Stimulated activated naive CD8-positive, alpha-beta T cell treated with anti-CD3 and anti-CD28 coated beads, Interleukin-15, Interleukin-2, amounts not matched to agents 100 ng/mL and 50 ng/mL, for 24 hours (primary cell): ENCODE measurements around the gene NPRL2.

Experiments
- H3K27ac Mint-ChIP-seq: one replicate; pipeline ENCODE4 v1.8.0; 2021; ENCODE audit warnings: mild to moderate bottlenecking, mixed read lengths
- H3K27me3 Mint-ChIP-seq: one replicate; pipeline ENCODE4 v1.8.0; 2021; ENCODE audit warnings: mixed read lengths
- H3K36me3 Mint-ChIP-seq: one replicate; pipeline ENCODE4 v1.8.0; 2021; ENCODE audit warnings: low read depth, mixed read lengths
- H3K4me1 Mint-ChIP-seq: one replicate; pipeline ENCODE4 v1.8.0; 2021; ENCODE audit warnings: low read depth, mixed read lengths
- H3K4me3 Mint-ChIP-seq: one replicate; pipeline ENCODE4 v1.8.0; 2021; ENCODE audit warnings: mild to moderate bottlenecking, mixed read lengths
- H3K9me3 Mint-ChIP-seq: one replicate; pipeline ENCODE4 v1.8.0; 2021; ENCODE audit warnings: mixed read lengths

The NPRL2 gene

DNA sequence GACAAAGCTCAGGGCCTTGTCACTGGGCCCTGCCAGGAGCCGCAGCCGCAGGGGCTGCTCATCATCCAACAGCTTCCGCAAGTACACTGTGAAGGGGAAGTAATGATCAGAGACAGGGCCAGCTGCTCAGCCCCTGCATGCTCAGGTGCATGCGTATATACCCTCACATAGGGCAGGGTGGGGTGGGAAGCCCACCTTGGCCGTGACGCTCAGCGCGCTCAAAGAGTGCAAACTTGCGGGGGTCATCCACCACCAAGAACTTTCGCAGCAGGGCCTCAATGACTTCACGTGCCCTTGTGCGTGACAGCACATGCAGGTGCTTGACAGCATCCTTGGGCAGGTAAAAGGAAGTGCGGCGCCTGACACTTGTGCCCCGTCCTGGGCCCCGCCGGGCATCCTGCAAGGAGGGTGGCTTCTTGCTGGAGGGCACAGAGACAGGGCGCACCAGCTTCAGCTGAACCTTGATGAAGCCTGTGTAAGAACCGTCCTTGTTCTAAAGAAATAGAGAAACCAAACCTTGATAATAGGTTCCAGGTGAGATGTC is 19.1 kb downstream of the NPRL2 start:
- no peaks in the 10 kb centered on the region for H3K9me3 Mint-ChIP-seq
- H3K36me3 Mint-ChIP-seq = peaks cover 56% of the 10 kb centered on the region
- H3K4me3 Mint-ChIP-seq = no peak overlapping the region
- H3K27ac Mint-ChIP-seq = no peak overlapping the region
- H3K4me1 Mint-ChIP-seq = peaks cover 54% of the 10 kb centered on the region
- no peaks in the 10 kb centered on the region for H3K27me3 Mint-ChIP-seq

- Mint-ChIP-seq H3K36me3 (peaks cover 44% of the 10 kb centered on the region), H3K4me1 (peaks cover 46% of the 10 kb centered on the region)
Observed at GRCh38 chr3:50330330-50330729, 20.2 kb downstream of the NPRL2 start.

DNA sequence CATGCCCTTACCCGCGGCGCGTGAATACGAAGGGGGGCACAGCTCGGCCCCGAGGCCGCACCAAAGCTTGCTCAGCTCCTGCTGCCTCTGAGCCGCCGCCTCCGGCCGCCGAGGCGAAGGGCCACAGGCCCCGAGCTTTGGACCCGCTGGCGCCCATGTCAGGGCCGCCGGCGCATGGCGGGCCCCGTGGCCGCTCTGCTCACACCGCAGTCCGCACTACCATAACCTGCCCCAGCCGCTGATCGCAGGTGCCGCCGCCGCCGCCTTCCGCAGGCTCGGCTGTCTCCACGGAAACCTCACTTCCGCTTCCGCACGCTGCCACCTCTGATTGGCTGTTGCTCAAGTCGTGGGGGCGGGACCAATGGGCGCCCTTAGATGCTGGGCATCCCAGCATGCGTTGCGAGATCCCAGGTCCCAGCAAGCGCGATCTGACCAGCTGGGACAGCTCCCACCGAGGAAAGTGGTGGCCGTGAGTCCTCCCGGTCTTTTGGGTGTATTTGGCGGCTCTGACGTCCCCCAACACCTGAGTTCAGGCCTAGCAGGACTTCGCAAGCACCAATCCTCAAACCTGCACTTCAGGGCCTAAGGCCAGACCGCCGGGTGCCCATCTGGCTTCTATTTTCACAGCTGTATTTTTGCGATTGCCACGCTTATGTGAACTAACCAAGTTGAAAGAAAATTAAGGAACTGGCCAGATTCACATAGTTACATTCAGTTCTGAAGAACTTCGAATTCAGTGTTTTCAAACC is 22.5 kb downstream of the NPRL2 start, which contains the start of gene TUSC2:
Gene TUSC2 (minus strand): TSS at position 281 of the 749 bp plus-strand sequence. CDS start 124 bp downstream, at position 157.
- peak within 1 kb of the TSS; percentile 90 for H3K4me3 Mint-ChIP-seq
- H3K27ac Mint-ChIP-seq = peak within 1 kb of the TSS; percentile 84
- no peaks in the 10 kb centered on the region for H3K27me3 Mint-ChIP-seq
- H3K9me3 Mint-ChIP-seq = no peaks in the 10 kb centered on the region
- peaks cover 33% of the 10 kb centered on the region for H3K4me1 Mint-ChIP-seq
- H3K36me3 Mint-ChIP-seq = peaks cover 28% of the 10 kb centered on the region

More at GRCh38 chr3:50330330-50330729, 20.2 kb downstream of the NPRL2 start:
- no peaks in the 10 kb centered on the region for H3K27me3 Mint-ChIP-seq
- H3K27ac Mint-ChIP-seq = peak overlapping the region; percentile 37
- H3K9me3 Mint-ChIP-seq = no peaks in the 10 kb centered on the region
- no peak overlapping the region for H3K4me3 Mint-ChIP-seq

DNA sequence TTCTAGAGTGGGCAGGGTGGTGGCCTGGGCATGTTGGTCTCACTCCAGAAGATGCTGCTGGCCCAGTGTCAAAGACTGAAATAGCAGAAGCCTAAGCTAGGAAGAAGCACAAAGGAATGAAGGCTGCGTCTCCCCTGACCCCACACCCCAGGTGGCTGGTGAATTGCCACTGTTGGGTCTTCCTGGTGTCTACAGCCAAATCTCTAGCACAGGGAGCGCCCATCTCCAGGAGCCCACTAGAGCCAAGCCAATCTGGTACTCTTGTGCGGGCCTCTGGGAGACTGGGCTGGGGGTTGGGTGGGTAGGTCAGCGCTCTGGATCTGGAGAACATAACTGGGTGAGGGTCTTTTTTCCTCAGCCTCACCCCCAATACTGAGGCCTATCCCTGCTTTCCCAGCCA is 23.4 kb downstream of the NPRL2 start:
- Mint-ChIP-seq H3K36me3 (peaks cover 26% of the 10 kb centered on the region), H3K4me1 (peaks cover 33% of the 10 kb centered on the region), H3K9me3 (no peaks in the 10 kb centered on the region), H3K27me3 (no peaks in the 10 kb centered on the region), H3K4me3 (peak overlapping the region; percentile 90), H3K27ac (peak overlapping the region; percentile 45)

DNA sequence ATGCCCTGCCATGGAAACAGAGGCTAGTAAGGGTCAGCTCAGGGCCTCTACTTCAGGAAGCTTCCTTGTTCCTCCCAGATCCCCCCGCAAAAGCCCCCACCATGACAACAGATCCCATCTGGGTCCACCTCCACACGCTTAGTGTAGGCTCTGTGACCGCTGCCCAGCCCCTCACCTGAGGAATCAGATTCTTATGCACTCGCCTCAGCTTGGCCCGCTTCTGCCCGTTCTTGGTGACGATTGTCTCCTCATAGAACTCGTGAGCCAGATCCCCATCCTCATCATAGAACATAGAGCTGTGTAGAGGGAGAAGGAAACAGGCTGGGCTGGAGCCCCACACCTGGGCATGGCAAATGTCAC is 24.4 kb downstream of the NPRL2 start:
- no peaks in the 10 kb centered on the region for H3K9me3 Mint-ChIP-seq
- peaks cover 17% of the 10 kb centered on the region for H3K36me3 Mint-ChIP-seq
- no peaks in the 10 kb centered on the region for H3K27me3 Mint-ChIP-seq
- H3K4me1 Mint-ChIP-seq = peaks cover 33% of the 10 kb centered on the region
- peak overlapping the region; percentile 32 for H3K4me3 Mint-ChIP-seq
- no peak overlapping the region for H3K27ac Mint-ChIP-seq

- Mint-ChIP-seq H3K27ac (no peak overlapping the region), H3K9me3 (no peaks in the 10 kb centered on the region), H3K36me3 (peaks cover 12% of the 10 kb centered on the region), H3K27me3 (no peaks in the 10 kb centered on the region), H3K4me3 (no peak overlapping the region), H3K4me1 (peaks cover 34% of the 10 kb centered on the region)
Observed at GRCh38 chr3:50325497-50326181, 24.9 kb downstream of the NPRL2 start.

GRCh38 chr3:50325113-50325480 is 25.5 kb downstream of the NPRL2 start:
- peaks cover 8% of the 10 kb centered on the region for H3K36me3 Mint-ChIP-seq
- no peaks in the 10 kb centered on the region for H3K9me3 Mint-ChIP-seq
- peak overlapping the region; percentile 21 for H3K27ac Mint-ChIP-seq
- no peak overlapping the region for H3K4me3 Mint-ChIP-seq
- peaks cover 39% of the 10 kb centered on the region for H3K4me1 Mint-ChIP-seq
- no peaks in the 10 kb centered on the region for H3K27me3 Mint-ChIP-seq

- Mint-ChIP-seq H3K9me3 (no peaks in the 10 kb centered on the region), H3K27ac (peak overlapping the region; percentile 21), H3K4me3 (no peak overlapping the region), H3K36me3 (peaks cover 3% of the 10 kb centered on the region), H3K4me1 (peaks cover 43% of the 10 kb centered on the region), H3K27me3 (no peaks in the 10 kb centered on the region)
Observed at GRCh38 chr3:50324351-50325112, 26.0 kb downstream of the NPRL2 start.

GRCh38 chr3:50323614-50324199 is 26.9 kb downstream of the NPRL2 start:
- H3K9me3 Mint-ChIP-seq = no peaks in the 10 kb centered on the region
- H3K4me3 Mint-ChIP-seq = no peak overlapping the region
- H3K36me3 Mint-ChIP-seq = peaks cover 4% of the 10 kb centered on the region
- H3K27ac Mint-ChIP-seq = no peak overlapping the region
- H3K4me1 Mint-ChIP-seq = peaks cover 48% of the 10 kb centered on the region
- H3K27me3 Mint-ChIP-seq = no peaks in the 10 kb centered on the region

- H3K36me3 Mint-ChIP-seq = peaks cover 8% of the 10 kb centered on the region
Observed at GRCh38 chr3:50323092-50323600, 27.4 kb downstream of the NPRL2 start.

GRCh38 chr3:50322386-50323091 is 28.0 kb downstream of the NPRL2 start, which contains the start of gene HYAL2:
Gene HYAL2, minus strand, starts transcription at chr3:50322745. Its CDS starts 2,256 bp downstream, at chr3:50320489.
- Mint-ChIP-seq H3K36me3 (peaks cover 8% of the 10 kb centered on the region), H3K27me3 (no peaks in the 10 kb centered on the region), H3K4me3 (peak within 1 kb of the TSS; percentile 91), H3K4me1 (peaks cover 47% of the 10 kb centered on the region), H3K9me3 (no peaks in the 10 kb centered on the region), H3K27ac (peak within 1 kb of the TSS; percentile 93)

More at GRCh38 chr3:50323092-50323600, 27.4 kb downstream of the NPRL2 start:
- Mint-ChIP-seq H3K27ac (peak overlapping the region; percentile 58), H3K9me3 (no peaks in the 10 kb centered on the region), H3K4me1 (peaks cover 48% of the 10 kb centered on the region), H3K27me3 (no peaks in the 10 kb centered on the region), H3K4me3 (no peak overlapping the region)

GRCh38 chr3:50322115-50322385 is 28.5 kb downstream of the NPRL2 start:
- Mint-ChIP-seq H3K9me3 (no peaks in the 10 kb centered on the region), H3K36me3 (peaks cover 8% of the 10 kb centered on the region), H3K27me3 (no peaks in the 10 kb centered on the region), H3K4me3 (no peak overlapping the region), H3K27ac (no peak overlapping the region), H3K4me1 (peaks cover 43% of the 10 kb centered on the region)

GRCh38 chr3:50321336-50322114 is 29.1 kb downstream of the NPRL2 start:
- H3K4me1 Mint-ChIP-seq = peaks cover 44% of the 10 kb centered on the region
- H3K4me3 Mint-ChIP-seq = peak overlapping the region; percentile 91
- H3K27ac Mint-ChIP-seq = peak overlapping the region; percentile 93
- H3K27me3 Mint-ChIP-seq = no peaks in the 10 kb centered on the region
- no peaks in the 10 kb centered on the region for H3K9me3 Mint-ChIP-seq
- H3K36me3 Mint-ChIP-seq = peaks cover 8% of the 10 kb centered on the region
